Measurements from ENCODE around the gene ENTPD7.

The ENTPD7 gene

DNA sequence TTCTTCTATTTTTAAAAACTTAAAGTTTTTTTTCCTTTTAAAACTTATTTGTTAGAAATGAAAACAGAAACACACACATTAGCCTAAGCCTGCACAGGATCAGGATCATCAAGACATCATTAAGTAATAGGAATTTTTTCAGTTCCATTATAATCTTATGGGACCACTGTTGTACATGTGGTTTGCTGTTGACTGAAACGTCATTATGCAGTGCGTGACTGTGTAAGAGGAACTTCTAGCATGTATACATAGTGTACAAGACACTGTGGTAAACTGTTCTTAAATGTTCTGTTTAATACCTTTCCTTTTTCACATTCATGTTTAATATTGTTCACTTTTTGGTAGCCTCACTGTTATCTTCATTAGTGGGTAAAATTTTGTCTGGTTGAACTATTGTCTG, 12.1 kb downstream of the ENTPD7 start:
- ATAC-seq (ENCODE audit: insufficient read depth, low read depth) (no peak), DNase-seq (no peak)
- Histone ChIP-seq H3K9ac (ENCODE audit: low read depth, low read length) (no peak overlapping the region), H3K4me1 (ENCODE audit: insufficient read depth, low read length) (no peaks in the 10 kb centered on the region), H3K4me3 (ENCODE audit: low read depth in 1 of 2, low read length in 2 of 2) (no peak overlapping the region), H2AFZ (ENCODE audit: low read depth, low read length) (no peak overlapping the region), H3K27ac (ENCODE audit: low read length) (no peak overlapping the region), H4K20me1 (ENCODE audit: insufficient read depth, low read length) (no peaks in the 10 kb centered on the region), H3K4me2 (ENCODE audit: insufficient read depth, low read length) (no peak overlapping the region), H3K27me3 (ENCODE audit: insufficient read depth, low read length, poor library complexity) (peaks cover 6% of the 10 kb centered on the region), H3K36me3 (ENCODE audit: insufficient read depth, low read length) (no peaks in the 10 kb centered on the region), H3K9me3 (ENCODE audit: insufficient read depth, low read length, severe bottlenecking) (no peaks in the 10 kb centered on the region), H3K79me2 (ENCODE audit: insufficient read depth, low read length) (no peaks in the 10 kb centered on the region)
- TF ChIP-seq EZH2 (IDR thresholded peaks at IDR 0.05; ENCODE audit: borderline replicate concordance, low read depth, low read length, severe bottlenecking), result no peak
- TF ChIP-seq CTCF (IDR thresholded peaks at IDR 0.05; ENCODE audit: borderline replicate concordance, extremely low read depth, low read length, poor library complexity, severe bottlenecking), result no peak

DNA sequence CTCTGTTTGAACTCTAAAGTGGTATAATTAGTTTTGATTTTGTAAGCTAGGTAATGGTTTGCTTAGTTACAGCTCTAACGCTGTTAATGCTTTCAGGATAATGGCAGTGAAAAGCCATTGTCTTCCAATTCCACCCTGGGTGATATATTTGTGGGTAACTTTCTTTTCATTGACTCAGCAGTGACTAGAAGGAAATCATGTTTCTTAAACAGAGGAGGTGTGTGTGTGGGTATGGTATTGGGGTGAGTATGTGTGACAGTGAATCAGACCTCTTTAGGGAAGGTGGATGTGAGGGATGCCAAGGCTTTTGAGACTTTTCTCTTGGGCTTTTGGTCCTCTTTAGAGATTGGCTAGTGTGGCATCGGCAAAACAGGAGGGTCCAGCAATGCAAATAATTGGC, 13.6 kb downstream of the ENTPD7 start:
- no peak for ATAC-seq (ENCODE audit: insufficient read depth, low read depth)
- no peaks in the 10 kb centered on the region for H3K36me3 ChIP-seq (ENCODE audit: insufficient read depth, low read length)
- no peak overlapping the region for H3K4me2 ChIP-seq (ENCODE audit: insufficient read depth, low read length)
- no peaks in the 10 kb centered on the region for H3K27me3 ChIP-seq (ENCODE audit: insufficient read depth, low read length, poor library complexity)
- H3K79me2 ChIP-seq (ENCODE audit: insufficient read depth, low read length), result no peaks in the 10 kb centered on the region
- H3K27ac ChIP-seq (ENCODE audit: low read length), result no peak overlapping the region
- no peak overlapping the region for H2AFZ ChIP-seq (ENCODE audit: low read depth, low read length)
- no peaks in the 10 kb centered on the region for H3K4me1 ChIP-seq (ENCODE audit: insufficient read depth, low read length)
- TF ChIP-seq EZH2 (IDR thresholded peaks at IDR 0.05; ENCODE audit: borderline replicate concordance, low read depth, low read length, severe bottlenecking), result no peak
- no peak for TF ChIP-seq CTCF (IDR thresholded peaks at IDR 0.05; ENCODE audit: borderline replicate concordance, extremely low read depth, low read length, poor library complexity, severe bottlenecking)
- no peaks in the 10 kb centered on the region for H4K20me1 ChIP-seq (ENCODE audit: insufficient read depth, low read length)
- H3K9me3 ChIP-seq (ENCODE audit: insufficient read depth, low read length, severe bottlenecking), result no peaks in the 10 kb centered on the region
- H3K9ac ChIP-seq (ENCODE audit: low read depth, low read length), result no peak overlapping the region
- no peak overlapping the region for H3K4me3 ChIP-seq (ENCODE audit: low read depth in 1 of 2, low read length in 2 of 2)
- DNase-seq, result no peak

- no peak for TF ChIP-seq EZH2 (IDR thresholded peaks at IDR 0.05; ENCODE audit: borderline replicate concordance, low read depth, low read length, severe bottlenecking)
- TF ChIP-seq CTCF (IDR thresholded peaks at IDR 0.05; ENCODE audit: borderline replicate concordance, extremely low read depth, low read length, poor library complexity, severe bottlenecking), result no peak
- Histone ChIP-seq H3K36me3 (ENCODE audit: insufficient read depth, low read length) (no peaks in the 10 kb centered on the region), H3K9ac (ENCODE audit: low read depth, low read length) (no peak overlapping the region), H3K4me2 (ENCODE audit: insufficient read depth, low read length) (no peak overlapping the region), H3K4me3 (ENCODE audit: low read depth in 1 of 2, low read length in 2 of 2) (no peak overlapping the region), H3K4me1 (ENCODE audit: insufficient read depth, low read length) (no peaks in the 10 kb centered on the region), H2AFZ (ENCODE audit: low read depth, low read length) (no peak overlapping the region), H4K20me1 (ENCODE audit: insufficient read depth, low read length) (no peaks in the 10 kb centered on the region), H3K9me3 (ENCODE audit: insufficient read depth, low read length, severe bottlenecking) (no peaks in the 10 kb centered on the region), H3K79me2 (ENCODE audit: insufficient read depth, low read length) (no peaks in the 10 kb centered on the region), H3K27me3 (ENCODE audit: insufficient read depth, low read length, poor library complexity) (no peaks in the 10 kb centered on the region), H3K27ac (ENCODE audit: low read length) (no peak overlapping the region)
- DNase-seq, result no peak
- no peak for ATAC-seq (ENCODE audit: insufficient read depth, low read depth)
These were observed 14.2 kb downstream of the ENTPD7 start for GRCh38 chr10:99673492-99673891.

DNA sequence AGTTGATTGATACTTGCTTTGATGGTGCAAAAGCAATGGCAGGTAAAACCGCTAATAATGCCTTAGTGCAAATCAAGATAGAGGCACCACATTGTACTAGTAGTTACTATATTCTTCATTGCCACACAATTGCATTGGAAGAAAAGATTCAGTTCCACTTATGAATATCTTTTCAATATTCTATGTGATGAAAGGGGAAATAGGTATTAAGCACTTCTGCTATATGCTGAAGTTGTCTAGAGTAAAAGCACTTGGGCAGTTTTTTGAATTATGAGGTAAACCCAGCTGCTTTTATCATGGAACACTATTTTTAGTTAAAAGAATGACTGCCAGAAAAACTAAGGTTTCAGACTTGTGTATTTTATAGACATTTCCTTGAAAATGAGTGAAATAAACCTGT, 15.5 kb downstream of the ENTPD7 start:
- H3K36me3 ChIP-seq (ENCODE audit: insufficient read depth, low read length), result no peaks in the 10 kb centered on the region
- DNase-seq (no peak), ATAC-seq (ENCODE audit: insufficient read depth, low read depth) (no peak)
- H3K27ac ChIP-seq (ENCODE audit: low read length), result no peak overlapping the region
- H4K20me1 ChIP-seq (ENCODE audit: insufficient read depth, low read length), result no peaks in the 10 kb centered on the region
- no peak overlapping the region for H3K4me3 ChIP-seq (ENCODE audit: low read depth in 1 of 2, low read length in 2 of 2)
- no peaks in the 10 kb centered on the region for H3K4me1 ChIP-seq (ENCODE audit: insufficient read depth, low read length)
- no peaks in the 10 kb centered on the region for H3K79me2 ChIP-seq (ENCODE audit: insufficient read depth, low read length)
- no peaks in the 10 kb centered on the region for H3K9me3 ChIP-seq (ENCODE audit: insufficient read depth, low read length, severe bottlenecking)
- H3K4me2 ChIP-seq (ENCODE audit: insufficient read depth, low read length), result no peak overlapping the region
- no peaks in the 10 kb centered on the region for H3K27me3 ChIP-seq (ENCODE audit: insufficient read depth, low read length, poor library complexity)
- H3K9ac ChIP-seq (ENCODE audit: low read depth, low read length), result no peak overlapping the region
- no peak overlapping the region for H2AFZ ChIP-seq (ENCODE audit: low read depth, low read length)
- TF ChIP-seq EZH2 (IDR thresholded peaks at IDR 0.05; ENCODE audit: borderline replicate concordance, low read depth, low read length, severe bottlenecking), result no peak
- no peak for TF ChIP-seq CTCF (IDR thresholded peaks at IDR 0.05; ENCODE audit: borderline replicate concordance, extremely low read depth, low read length, poor library complexity, severe bottlenecking)
